GM18520 (cell line): Measurements from ENCODE around the gene DDX56.

Experiments
- ATAC-seq: cut with Tn5 transposase; IDR thresholded peaks from one replicate; pipeline ENCODE4 v1.9.1; 2021; ENCODE audit not compliant: unreplicated experiment

Gene DDX56

DNA sequence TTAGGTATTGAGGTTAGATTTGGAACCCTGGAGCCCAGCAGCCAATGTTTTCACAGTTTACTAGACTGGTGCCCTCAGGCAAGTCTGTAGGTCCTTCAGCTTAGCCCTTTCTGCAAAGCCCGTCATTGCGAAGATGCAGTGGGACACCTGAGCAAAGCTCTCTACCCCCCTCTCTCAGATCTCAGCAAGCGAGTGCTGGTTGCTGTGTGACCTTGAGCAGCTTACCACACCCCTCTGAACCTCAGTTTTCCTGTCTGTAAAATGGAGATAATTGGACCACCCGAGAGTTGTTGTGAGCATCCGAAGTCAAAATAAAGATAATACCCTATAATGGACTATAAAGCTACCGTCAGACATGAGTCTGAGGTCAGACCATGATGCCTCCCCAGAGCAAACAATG lies 36.3 kb downstream of the DDX56 start:
- ATAC-seq: no peak

DNA sequence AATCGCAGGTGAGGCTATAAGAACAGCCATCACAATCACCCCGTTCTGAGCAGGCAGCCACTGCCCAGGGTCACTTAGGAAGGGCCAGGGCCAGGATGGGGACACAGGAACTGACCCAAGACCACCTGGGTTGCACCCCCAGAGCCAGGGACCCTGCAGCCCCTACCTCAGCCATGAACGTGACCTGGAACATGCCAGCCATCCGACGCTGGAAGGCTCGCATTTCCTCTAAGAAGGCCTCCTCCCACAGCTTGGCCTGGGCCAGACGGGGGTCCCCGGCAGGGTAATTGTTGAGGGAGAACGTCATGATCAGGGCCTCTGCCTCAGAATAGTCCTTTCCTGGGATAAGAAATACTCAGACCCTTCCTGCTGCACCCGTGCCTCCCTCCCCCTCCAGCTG lies 37.6 kb downstream of the DDX56 start:
- ATAC-seq: no peak

DNA sequence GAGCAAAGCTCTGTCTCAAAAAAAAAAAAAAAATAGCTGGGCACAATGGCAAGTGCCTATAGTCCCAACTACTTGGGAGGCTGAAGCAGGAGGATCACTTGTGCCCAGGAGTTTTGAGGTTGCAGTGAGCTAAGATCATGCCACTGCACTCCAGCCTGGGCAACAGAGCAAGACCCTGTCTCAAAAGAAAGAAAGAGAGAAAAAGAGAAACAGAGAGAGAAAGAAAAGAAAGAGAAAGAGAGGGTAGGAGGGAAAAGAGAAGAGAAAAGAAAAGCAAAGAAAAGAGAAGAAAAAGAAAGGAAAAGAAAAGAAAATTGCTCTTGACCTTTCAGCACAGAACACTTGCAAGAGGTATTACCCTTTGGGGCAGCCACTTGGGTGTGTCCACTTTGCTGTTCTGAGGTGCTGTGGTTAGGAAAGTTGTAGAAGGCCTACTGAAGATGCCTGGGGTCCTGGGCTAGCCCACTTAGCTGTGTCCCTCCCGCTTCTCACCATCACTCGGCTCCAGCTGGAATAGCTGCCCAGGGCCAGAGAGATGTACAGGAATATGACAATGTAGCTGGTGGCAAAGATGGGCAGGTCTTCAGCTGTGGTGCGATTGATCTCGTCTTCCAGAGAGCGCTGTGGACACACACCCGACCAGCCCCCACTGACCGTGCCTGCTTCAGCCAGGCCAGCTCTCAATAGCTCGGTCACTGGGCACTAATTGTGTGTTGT lies 38.2 kb downstream of the DDX56 start:
- ATAC-seq: no peak

DNA sequence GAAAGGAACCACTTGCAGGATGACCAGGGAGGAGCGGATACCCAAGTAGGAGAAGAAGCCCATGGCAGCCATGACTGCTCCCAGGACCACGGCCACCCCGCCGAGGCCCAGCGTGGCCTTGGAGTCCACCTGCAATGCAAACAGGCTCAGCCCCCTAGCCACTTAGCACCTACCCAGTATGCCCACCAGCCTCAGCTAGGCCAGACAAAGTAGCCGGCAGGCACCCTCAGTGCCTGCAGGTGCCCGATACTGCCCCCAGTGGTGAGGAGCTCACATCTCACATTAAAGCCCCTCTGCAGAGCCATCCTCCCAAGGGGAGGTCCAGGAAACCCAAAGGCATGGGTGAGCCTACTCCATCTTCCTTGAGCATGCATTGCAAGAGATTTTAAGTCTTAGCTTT lies 39.2 kb downstream of the DDX56 start:
- no peak for ATAC-seq

DNA sequence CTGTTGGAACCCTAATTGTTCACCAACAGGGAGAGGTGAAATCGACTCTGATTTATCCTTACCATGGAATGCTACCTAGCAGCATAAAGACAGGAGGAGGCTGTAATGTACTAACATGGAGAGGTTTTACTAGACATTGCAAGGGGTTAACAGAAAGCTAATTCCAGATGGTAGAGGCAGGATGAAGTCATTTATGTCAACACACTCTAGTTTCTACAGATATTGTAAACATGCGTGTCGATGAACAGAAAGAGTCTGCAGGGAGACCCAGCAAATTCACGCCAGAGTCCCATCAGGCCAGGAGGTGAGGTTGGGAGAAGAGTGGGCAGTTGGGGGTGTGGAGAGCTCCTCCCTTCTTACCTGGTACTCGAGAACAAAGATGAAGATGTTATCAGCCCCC lies 39.6 kb downstream of the DDX56 start:
- ATAC-seq: no peak

DNA sequence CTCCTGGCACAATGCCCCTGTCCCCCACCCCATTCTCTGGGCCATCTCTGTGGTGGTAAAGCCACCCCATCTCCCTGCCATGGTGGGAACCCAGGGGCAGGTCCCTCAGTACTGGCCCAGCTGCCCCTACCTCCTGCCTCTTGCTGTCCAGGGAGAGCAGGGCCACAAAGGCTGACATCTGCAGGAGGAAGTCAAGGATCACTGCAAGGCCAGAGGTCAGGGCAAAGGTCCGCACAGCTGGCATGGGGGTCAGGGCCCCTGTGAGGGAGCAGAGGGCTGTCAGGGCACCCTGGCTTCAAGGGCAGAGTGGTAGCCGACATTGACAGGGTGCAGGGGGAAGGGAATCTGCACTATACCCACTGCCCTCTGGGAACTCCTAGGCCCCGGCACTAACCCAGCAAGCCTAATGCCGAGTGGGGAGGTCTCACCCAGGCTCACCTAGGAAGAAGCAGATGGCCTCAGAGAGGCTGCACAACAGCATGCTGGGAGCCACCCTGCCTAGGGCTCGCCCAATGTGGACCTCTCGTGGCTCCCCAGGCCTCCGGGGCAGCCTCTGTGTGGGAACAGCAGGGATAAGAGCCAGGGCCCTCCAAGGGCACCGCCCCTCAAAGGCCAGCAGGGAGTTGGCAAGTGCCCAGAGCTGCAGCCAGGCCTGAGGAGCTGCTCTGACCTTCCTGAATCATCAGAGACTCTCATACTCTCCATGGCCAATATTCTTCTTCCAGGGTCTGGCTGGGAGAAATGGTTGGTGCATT lies 40.2 kb downstream of the DDX56 start:
- no peak for ATAC-seq

DNA sequence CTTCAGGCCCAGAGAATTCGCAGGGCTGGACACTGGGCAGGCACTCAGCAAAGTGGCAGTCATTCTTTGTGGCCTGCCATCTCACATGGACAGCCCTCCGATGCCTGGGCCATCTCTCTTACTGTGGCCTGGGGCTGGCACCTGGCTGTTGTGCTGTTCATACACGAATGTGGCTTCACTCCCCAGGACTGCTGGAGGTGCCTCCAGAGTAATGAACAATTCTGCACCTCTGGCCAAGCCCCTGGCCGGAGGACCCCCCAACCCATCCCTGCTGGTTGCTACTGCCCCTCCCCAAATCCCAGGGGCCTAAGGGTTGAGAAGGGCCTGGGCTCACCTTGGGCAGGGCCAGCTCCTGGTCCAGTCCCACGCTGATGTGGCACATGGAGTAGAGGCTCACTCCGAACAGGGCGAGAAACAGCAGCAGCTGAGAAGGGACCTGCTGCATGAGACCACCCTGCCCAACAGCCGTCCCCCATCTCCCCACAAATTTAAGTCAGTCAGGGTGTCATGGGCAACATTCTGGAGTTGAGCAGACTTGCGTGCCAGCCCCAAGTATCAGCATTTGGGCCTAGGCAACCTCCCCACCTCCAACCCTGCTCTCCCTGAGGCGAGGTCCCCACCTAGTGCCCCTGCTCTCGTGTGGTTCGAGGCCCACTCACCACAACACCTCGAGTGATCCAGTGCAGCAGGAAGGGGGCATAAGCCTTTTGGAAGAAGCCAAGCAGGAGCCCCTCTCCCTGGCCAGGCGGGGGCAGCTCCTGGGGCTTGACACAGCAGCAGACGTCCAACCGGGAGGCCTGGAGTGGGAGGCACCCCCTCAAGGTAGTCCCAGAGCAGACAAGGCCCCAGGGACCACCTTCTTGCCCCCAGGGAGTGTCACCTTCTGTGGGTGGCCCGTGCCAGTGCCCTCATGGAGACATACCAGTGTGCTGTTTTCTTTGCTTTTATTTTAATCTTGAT lies 42.0 kb downstream of the DDX56 start:
- ATAC-seq: no peak

DNA sequence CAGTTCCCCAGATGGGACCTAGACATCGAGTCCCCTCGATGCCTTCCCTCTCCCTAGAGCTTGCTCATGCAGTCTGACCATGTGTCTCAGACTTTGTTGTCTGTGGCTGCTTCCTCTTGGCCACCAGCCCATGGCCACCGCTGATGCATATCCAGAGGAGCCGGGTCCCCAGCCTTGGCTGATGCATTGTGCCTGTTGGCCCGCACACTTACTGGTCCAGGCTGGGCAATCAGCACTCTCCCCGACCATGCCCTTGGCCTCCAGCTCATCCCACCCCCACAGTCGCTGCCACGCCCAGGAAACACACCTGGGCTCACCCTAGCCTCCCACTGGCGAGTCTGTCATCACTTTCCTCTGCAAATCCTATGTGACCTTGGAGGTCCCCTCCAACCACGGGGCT lies 42.7 kb downstream of the DDX56 start:
- no peak for ATAC-seq

DNA sequence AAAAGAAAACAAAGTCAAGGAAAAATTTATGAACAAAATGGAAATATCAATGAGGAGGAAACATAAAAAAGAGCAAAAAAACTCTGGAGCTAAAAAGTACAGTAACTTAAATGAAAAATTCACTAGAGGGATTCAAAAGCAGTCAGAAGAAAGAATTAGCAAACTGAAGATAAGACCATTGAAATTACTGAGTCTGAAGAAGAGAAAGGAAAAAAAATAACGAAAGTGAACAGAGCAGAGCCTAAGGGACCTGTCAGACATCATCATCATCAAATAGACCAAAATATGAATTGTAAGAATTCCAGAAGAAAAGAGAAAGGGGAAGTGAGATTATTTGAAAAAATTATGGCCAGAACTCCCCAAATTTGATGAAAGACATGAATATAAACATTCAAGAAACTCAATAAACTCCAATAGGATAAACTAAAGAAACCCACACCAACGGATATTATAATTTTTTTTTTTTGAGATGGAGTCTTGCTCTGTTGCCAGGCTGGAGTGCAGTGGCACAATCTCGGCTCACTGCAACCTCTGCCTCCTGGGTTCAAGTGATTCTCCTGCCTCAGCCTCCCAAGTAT lies 48.8 kb downstream of the DDX56 start:
- no peak for ATAC-seq

DNA sequence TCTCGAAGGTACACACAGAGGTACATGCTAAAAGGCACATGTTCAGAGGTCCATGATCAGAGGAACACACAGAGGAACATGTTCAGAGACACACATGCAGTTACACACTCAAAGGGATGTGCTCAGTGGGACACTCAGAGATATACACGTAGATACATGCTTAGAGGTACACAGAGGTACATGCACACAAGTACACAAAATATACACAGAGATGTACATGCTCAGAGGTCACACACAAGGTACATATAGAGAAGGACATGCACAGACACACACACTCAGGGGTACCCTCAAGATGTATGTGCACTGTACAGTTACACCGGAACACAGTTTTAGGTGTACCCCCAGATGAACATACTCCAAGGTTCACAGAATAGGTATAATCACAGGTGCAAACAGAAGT lies 51.4 kb downstream of the DDX56 start:
- no peak for ATAC-seq

DNA sequence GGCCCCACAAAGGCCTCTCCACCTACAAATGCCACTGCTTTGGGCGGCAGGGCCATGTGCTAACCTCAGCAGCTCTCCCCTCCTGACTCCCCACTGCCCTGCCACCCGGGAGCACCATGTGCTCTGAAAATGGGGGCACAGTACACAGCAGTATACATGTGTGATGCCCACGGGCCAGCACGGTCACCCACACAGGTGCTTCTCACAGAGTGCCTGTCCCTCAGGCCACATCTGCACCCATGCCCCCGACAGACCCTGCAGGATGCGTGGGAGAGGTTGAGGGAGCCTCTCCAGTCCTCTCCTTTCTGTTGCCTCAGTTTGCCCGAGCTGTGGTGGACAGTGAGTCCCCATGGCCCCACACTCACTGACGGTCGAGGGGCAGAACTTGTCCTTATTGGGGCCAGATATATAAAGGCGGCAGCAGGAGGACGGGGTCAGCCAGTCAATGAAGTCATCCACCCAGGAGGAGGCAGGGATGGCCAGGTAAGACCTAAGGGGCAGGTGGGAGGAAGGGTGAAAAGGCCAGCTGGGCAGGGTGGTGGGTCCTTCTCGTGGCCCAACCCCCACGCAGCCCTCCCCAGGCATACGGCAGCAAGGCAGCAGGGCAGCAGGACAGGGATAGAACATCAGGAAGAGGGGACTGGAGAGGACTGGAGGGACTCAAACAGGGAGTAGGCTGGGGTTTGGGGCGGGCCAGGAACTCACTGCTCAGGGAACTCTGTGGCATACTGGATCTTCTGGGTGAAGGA lies 52.2 kb downstream of the DDX56 start:
- no peak for ATAC-seq

DNA sequence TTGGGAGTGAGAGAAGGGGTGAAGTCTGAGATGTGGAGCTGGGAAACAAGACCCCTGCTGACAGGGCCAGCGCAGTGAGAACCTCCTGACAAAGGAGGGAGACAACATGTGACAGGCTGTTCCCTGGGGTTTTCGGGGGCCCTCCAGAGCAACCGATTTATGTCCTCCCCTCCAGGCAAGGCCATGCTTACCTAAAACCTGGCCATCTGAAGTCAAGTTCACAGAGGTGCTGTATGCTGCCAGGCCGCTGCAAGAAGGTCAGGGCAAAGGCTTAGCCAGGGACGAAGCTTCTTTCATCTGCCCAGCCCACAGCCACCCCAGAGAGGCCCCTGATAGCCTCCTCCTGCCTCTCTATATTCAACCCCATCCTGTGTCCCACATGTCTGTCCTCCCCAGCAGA lies 53.1 kb downstream of the DDX56 start:
- no peak for ATAC-seq

DNA sequence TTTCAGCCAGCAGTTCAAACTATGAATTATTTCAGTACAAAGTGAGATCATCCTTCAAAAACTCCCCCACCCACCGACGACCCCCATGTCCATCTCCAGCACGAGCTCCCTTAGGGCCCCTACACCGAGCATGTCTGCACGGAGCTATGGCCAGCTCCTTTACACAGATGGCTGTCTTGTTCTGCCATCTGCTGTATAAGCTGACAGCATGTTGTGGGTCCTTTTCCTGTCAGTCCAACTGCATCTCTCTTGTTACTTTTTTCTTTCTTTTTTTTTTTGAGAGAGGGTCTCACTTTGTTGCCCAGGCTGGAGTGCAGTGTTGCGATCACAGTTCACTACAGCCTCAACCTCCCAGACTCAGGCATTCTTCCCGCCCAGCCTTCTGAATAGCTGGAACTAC lies 54.2 kb downstream of the DDX56 start:
- ATAC-seq: no peak

DNA sequence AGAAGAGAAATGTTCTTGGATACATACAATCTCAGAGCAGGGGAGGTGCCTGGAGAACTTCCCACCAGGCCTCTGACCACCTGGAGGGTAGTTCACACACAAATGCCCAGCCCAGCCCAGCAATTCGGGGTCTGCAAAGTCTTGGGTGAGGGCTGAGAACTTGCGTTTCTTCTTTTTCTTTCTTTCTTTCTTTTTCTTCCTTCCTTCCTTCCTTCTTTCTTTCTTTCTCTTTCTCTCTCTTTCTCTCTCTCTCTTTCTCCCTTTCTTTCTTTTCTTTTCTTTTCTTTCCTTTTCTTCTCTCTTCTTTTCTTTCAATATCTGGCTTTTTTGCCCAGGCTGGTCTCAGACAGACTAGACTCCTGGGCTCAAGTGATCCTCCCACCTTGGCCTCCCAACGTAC lies 54.9 kb downstream of the DDX56 start:
- ATAC-seq: no peak

DNA sequence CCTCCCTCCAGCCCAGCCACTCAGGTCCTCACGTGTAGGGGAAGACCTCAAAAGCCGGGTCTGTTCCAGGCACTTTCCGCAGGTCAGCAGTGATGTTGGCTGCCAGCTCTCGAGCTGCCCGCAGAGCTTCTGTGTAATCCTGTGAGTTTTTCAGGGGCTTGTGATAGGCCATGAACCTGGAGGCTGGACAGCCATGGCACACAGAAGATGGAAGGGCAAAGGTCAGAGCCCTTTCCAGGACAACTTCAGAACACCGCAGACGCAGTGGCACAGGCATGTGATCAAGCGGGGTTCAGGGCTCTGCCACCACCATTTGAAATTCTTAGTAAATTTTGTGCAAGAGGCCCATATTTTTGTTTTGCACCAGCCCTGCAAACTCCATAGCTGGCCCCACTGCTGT lies 56.5 kb downstream of the DDX56 start:
- ATAC-seq: no peak
